ENCODE measurements around the gene KANSL1L. TPM values are rescaled to one million over a fixed set of nuclear protein-coding genes. Genes with fewer than 3 reads are reported as not detected.
A peak's percentile ranks its signal among the peaks of the same experiment; 100 is the strongest.

KANSL1L gene
- total and polyA plus RNA-seq, 10 of the 15 experiments (the other 5 are each of a cell fraction or from before 2014, with no cell fraction given), result 1.2 to 9.5 (median 3.7) TPM

DNA sequence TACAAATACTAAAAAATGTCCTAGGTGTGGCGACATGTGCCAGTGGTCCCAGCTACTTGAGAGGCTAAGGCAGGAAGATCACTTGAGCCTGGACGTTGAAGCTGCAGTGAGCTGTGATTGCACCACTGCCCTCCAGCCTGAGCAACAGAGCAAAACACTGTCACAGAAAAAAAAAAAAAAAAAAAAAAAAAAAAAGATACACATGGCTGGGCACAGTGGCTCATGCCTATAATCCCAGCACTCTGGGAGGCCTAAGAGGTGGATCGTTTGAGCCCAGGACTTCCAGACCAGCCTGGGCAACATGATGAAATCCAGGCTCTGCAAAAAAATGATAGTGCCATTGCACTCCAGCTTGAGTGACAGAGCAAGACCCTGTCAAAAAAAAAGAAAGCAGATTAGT is 13.7 kb downstream of the KANSL1L start:
- SMC1A ChIA-PET (ENCODE audit: uncharacterized antibody, unreplicated experiment), result interaction anchor here (0.9 to 1.0 kb wide), 3 partner anchors 9 to 43 kb away, joined by 3 to 4 read pairs (median 3); no protein-coding TSS in a partner anchor
- WGBS (ENCODE audit: insufficient coverage, insufficient replicate concordance, low lambda C conversion rate, missing lambda C conversion rate), result 70% methylated on average over 3 of the region's 3 CpGs
- no peak; the same call in 2 of the 3 replicates for ATAC-seq

DNA sequence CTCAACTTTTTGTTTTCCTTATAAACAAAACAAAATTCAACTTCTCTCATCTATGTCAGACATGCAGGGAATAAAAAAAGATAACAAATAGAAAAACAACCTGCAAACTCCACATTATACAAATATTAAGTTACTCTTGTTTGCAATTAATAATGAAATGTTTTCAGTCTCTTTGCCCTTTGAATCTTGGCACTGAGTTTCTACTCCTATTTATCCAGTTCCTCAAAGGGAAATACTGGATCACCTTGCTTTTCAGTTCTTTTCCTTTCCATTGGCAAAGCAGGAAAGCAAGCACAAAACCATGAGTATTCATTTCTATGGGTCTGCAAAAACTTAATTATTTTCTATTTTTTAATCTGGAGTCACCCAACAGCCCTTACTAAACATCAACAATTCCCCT is 23.6 kb downstream of the KANSL1L start:
- RAD21 ChIA-PET (ENCODE audit: unreplicated experiment), result interaction anchor here (0.8 to 0.9 kb wide), 2 partner anchors 19 to 51 kb away, joined by 3 read pairs; no protein-coding TSS in a partner anchor
- DNase-seq (ENCODE audit: low read depth, low spot score), result no peak
- Histone ChIP-seq H3K4me3 (no peak overlapping the region), H2AFZ (ENCODE audit: control insufficient read depth, low read depth, low read length) (no peak overlapping the region), H3K9me3 (replicated peaks; ENCODE audit: control insufficient read depth, insufficient read depth, low read length) (no peaks in the 10 kb centered on the region; the same call in 1 of the 3 replicates), H3K27me3 (replicated peaks in 1 of 2; ENCODE audit: control insufficient read depth in 2 of 2, insufficient read depth in 2 of 2, low read length in 1 of 2) (no peaks in the 10 kb centered on the region), H3K79me2 (ENCODE audit: control insufficient read depth, insufficient read depth, low read length) (no peaks in the 10 kb centered on the region), H3K4me2 (ENCODE audit: control insufficient read depth, insufficient read depth) (no peak overlapping the region), H3K27ac (ENCODE audit: control insufficient read depth, insufficient read depth) (no peak overlapping the region), H3K9ac (ENCODE audit: control insufficient read depth, insufficient read depth, low read length) (no peak overlapping the region), H4K20me1 (ENCODE audit: control insufficient read depth, insufficient read depth) (no peaks in the 10 kb centered on the region), H3K36me3 (ENCODE audit: control insufficient read depth in 2 of 2, insufficient read depth in 2 of 2, low read length in 1 of 2) (peaks cover 0 to 3% of the 10 kb centered on the region in 2 experiments; a peak in 2 of 4 replicates), H3K4me1 (ENCODE audit: control insufficient read depth, insufficient read depth, low read length) (no peaks in the 10 kb centered on the region)
- FAIRE-seq, result no peak
- TF ChIP-seq RAD51 (IDR thresholded peaks at IDR 0.05), result no peak
- TF ChIP-seq MTA2 (IDR thresholded peaks at IDR 0.05; ENCODE audit: low read depth), result no peak
- TF ChIP-seq, protein P1, sequence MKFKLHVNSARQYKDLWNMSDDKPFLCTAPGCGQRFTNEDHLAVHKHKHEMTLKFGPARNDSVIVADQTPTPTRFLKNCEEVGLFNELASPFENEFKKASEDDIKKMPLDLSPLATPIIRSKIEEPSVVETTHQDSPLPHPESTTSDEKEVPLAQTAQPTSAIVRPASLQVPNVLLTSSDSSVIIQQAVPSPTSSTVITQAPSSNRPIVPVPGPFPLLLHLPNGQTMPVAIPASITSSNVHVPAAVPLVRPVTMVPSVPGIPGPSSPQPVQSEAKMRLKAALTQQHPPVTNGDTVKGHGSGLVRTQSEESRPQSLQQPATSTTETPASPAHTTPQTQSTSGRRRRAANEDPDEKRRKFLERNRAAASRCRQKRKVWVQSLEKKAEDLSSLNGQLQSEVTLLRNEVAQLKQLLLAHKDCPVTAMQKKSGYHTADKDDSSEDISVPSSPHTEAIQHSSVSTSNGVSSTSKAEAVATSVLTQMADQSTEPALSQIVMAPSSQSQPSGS (IDR thresholded peaks at IDR 0.05; ENCODE audit: low read length), result no peak
- TF ChIP-seq EED (IDR thresholded peaks at IDR 0.05; ENCODE audit: low read depth), result no peak
- no peak for TF ChIP-seq CBX3 (IDR thresholded peaks at IDR 0.05; ENCODE audit: borderline replicate concordance, low read depth)
- no peak for TF ChIP-seq RELA (IDR thresholded peaks at IDR 0.05; ENCODE audit: borderline replicate concordance, partially characterized antibody)
- no peak for TF ChIP-seq CREB1 (IDR thresholded peaks at IDR 0.05; ENCODE audit: low read depth)
- in situ Hi-C loops (cut with MboI) (no loop called here), intact Hi-C loops (cut with micrococcal nuclease; ENCODE audit: unreplicated experiment) (no loop called here)
- no peak for ATAC-seq
- CTCF ChIA-PET, result interaction anchor here (1.2 to 1.3 kb wide), 2 partner anchors 41 to 50 kb away, joined by 3 read pairs; no protein-coding TSS in a partner anchor
- POLR2A ChIA-PET, result no interaction called here
- SMC1A ChIA-PET (ENCODE audit: uncharacterized antibody, unreplicated experiment), result interaction anchor here (1.4 to 1.7 kb wide), 2 partner anchors 9 to 19 kb away, joined by 3 to 4 read pairs; no protein-coding TSS in a partner anchor
- no TSS peak for BruUV-seq (replicated peaks)

More for the DNA sequence above, 13.7 kb downstream of the KANSL1L start:
- Histone ChIP-seq H3K9me3 (replicated peaks; ENCODE audit: control insufficient read depth, insufficient read depth, low read length) (no peaks in the 10 kb centered on the region), H3K4me2 (ENCODE audit: control insufficient read depth, insufficient read depth) (no peak overlapping the region), H3K4me3 (no peak overlapping the region), H3K27ac (ENCODE audit: control insufficient read depth, insufficient read depth) (no peak overlapping the region), H3K27me3 (replicated peaks in 1 of 2; ENCODE audit: control insufficient read depth in 2 of 2, insufficient read depth in 2 of 2, low read length in 1 of 2) (no peaks in the 10 kb centered on the region), H3K36me3 (ENCODE audit: control insufficient read depth in 2 of 2, insufficient read depth in 2 of 2, low read length in 1 of 2) (0 out of 4 replicates have a peak, but pooled peaks cover 0 to 3% of the 10 kb centered on the region in 2 experiments), H3K79me2 (ENCODE audit: control insufficient read depth, insufficient read depth, low read length) (no peaks in the 10 kb centered on the region), H3K9ac (ENCODE audit: control insufficient read depth, insufficient read depth, low read length) (no peak overlapping the region), H3K4me1 (ENCODE audit: control insufficient read depth, insufficient read depth, low read length) (no peaks in the 10 kb centered on the region), H2AFZ (ENCODE audit: control insufficient read depth, low read depth, low read length) (no peak overlapping the region), H4K20me1 (ENCODE audit: control insufficient read depth, insufficient read depth) (no peaks in the 10 kb centered on the region)
- ChIA-PET RAD21 (ENCODE audit: unreplicated experiment) (interaction anchor here (0.7 kb wide), 1 partner anchor 30 kb away, joined by 3 read pairs; no protein-coding TSS in a partner anchor), CTCF (interaction anchor here (1.0 to 1.6 kb wide), 2 partner anchors 41 to 84 kb away, joined by 3 to 4 read pairs; no protein-coding TSS in a partner anchor), POLR2A (interaction anchor here (0.6 to 1.4 kb wide), 3 partner anchors 11 to 107 kb away, joined by 3 to 4 read pairs (median 3); no protein-coding TSS in a partner anchor)
- intact Hi-C loops (cut with micrococcal nuclease; ENCODE audit: unreplicated experiment), result no loop called here
- in situ Hi-C loops (cut with MboI), result no loop called here
- TF ChIP-seq, protein P2, sequence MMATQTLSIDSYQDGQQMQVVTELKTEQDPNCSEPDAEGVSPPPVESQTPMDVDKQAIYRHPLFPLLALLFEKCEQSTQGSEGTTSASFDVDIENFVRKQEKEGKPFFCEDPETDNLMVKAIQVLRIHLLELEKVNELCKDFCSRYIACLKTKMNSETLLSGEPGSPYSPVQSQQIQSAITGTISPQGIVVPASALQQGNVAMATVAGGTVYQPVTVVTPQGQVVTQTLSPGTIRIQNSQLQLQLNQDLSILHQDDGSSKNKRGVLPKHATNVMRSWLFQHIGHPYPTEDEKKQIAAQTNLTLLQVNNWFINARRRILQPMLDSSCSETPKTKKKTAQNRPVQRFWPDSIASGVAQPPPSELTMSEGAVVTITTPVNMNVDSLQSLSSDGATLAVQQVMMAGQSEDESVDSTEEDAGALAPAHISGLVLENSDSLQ (IDR thresholded peaks at IDR 0.05), result 0 out of 2 replicates have a peak, but pooled peaks have one; percentile 30
- TF ChIP-seq POLR2A (IDR thresholded peaks at IDR 0.05; ENCODE audit: low read depth, low read length), result no peak
- BruUV-seq (replicated peaks), result no TSS peak
- DNase-seq (ENCODE audit: low read depth, low spot score), result no peak
- FAIRE-seq, result no peak
